Measurements from ENCODE around the gene PTPRD. TPM values are rescaled to one million over a fixed set of nuclear protein-coding genes. Genes with fewer than 3 reads are reported as not detected.

Gene PTPRD
- total and polyA plus RNA-seq, 9 of the 15 experiments (the other 6 are each of a cell fraction or from before 2014, with no cell fraction given), result 0.11 TPM; not detected in 8

- in situ Hi-C loops (cut with MboI), result no loop called here
- DNase-seq (ENCODE audit: extremely low read depth in 1 of 4, low spot score in 3 of 4), result no peak
- CTCF ChIA-PET (ENCODE audit: low intra/inter-chr PET ratio), result no interaction called here
Observed at GRCh38 chr9:8417341-8417740, 2195.5 kb downstream of the PTPRD start.

More at GRCh38 chr9:8417341-8417740, 2195.5 kb downstream of the PTPRD start:
- Histone ChIP-seq H3K4me2 (ENCODE audit: insufficient read depth, low read length) (no peak overlapping the region), H4K20me1 (replicated peaks; ENCODE audit: control insufficient read depth, insufficient read depth, low read length) (no peaks in the 10 kb centered on the region), H3K79me2 (ENCODE audit: control insufficient read depth, insufficient read depth, low read length) (no peaks in the 10 kb centered on the region), H3K4me1 (replicated peaks in 1 of 2; ENCODE audit: control insufficient read depth in 2 of 2, insufficient read depth in 2 of 2, low read length in 2 of 2) (no peaks in the 10 kb centered on the region), H3K9me1 (ENCODE audit: control insufficient read depth, insufficient read depth, low read length) (no peaks in the 10 kb centered on the region), H3K4me3 (no peak overlapping the region), H2AFZ (ENCODE audit: low read depth, low read length) (no peak overlapping the region), H3K9ac (ENCODE audit: insufficient read depth in 1 of 2, low read depth in 2 of 2, low read length in 2 of 2) (no peak overlapping the region), H3K36me3 (ENCODE audit: control insufficient read depth, insufficient read depth, low read length) (no peaks in the 10 kb centered on the region), H3K27me3 (ENCODE audit: control insufficient read depth in 2 of 2, insufficient read depth in 2 of 2, low read length in 2 of 2) (no peaks in the 10 kb centered on the region), H3K9me3 (replicated peaks; ENCODE audit: control insufficient read depth, insufficient read depth, low read depth, low read length) (no peaks in the 10 kb centered on the region), H3K27ac (ENCODE audit: extremely low read depth, low read depth, low read length) (no peak overlapping the region)
- no TSS peak for BruUV-seq (replicated peaks)
- FAIRE-seq (no peak), ATAC-seq (no peak)
- intact Hi-C loops (cut with micrococcal nuclease), result no loop called here
- 0% methylated on average over 1 of the region's 1 CpG for WGBS (ENCODE audit: insufficient coverage, low coverage, missing lambda C conversion rate)
- POLR2A ChIA-PET, result no interaction called here
- TF ChIP-seq RBM25 (IDR thresholded peaks at IDR 0.05; ENCODE audit: low read depth, low read length, severe bottlenecking), result no peak
- TF ChIP-seq E2F6 (IDR thresholded peaks at IDR 0.05; ENCODE audit: borderline replicate concordance in 1 of 2, extremely low read depth in 1 of 2, insufficient read depth in 1 of 2, insufficient read length in 1 of 2, low read depth in 1 of 2, low read length in 1 of 2, poor library complexity in 1 of 2, severe bottlenecking in 1 of 2), result no peak
- TF ChIP-seq, protein P1, sequence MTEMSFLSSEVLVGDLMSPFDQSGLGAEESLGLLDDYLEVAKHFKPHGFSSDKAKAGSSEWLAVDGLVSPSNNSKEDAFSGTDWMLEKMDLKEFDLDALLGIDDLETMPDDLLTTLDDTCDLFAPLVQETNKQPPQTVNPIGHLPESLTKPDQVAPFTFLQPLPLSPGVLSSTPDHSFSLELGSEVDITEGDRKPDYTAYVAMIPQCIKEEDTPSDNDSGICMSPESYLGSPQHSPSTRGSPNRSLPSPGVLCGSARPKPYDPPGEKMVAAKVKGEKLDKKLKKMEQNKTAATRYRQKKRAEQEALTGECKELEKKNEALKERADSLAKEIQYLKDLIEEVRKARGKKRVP (CRISPR knock-in tag; IDR thresholded peaks at IDR 0.05), result no peak
- TF ChIP-seq KDM4B (IDR thresholded peaks at IDR 0.05; ENCODE audit: borderline replicate concordance in 2 of 2, low read depth in 1 of 2), result no peak
- no peak for TF ChIP-seq GATAD2B (IDR thresholded peaks at IDR 0.05; ENCODE audit: borderline replicate concordance)
- no peak for TF ChIP-seq EP300 (IDR thresholded peaks at IDR 0.05; ENCODE audit: low read length)
- no peak for TF ChIP-seq RAD51 (IDR thresholded peaks at IDR 0.05; ENCODE audit: borderline replicate concordance, low read depth)
- no peak for TF ChIP-seq PKNOX1 (IDR thresholded peaks at IDR 0.05)
- no peak for TF ChIP-seq SMARCE1 (IDR thresholded peaks at IDR 0.05)
- TF ChIP-seq HMBOX1 (IDR thresholded peaks at IDR 0.05), result no peak
- TF ChIP-seq CREM (IDR thresholded peaks at IDR 0.05; ENCODE audit: low read depth), result no peak
- no peak for TF ChIP-seq ZNF639 (CRISPR knock-in tag; conservative IDR thresholded peaks at IDR 0.05 in 1 of 2, IDR thresholded peaks at IDR 0.05 in 1 of 2)
- TF ChIP-seq YY1 (IDR thresholded peaks at IDR 0.05; ENCODE audit: borderline replicate concordance in 1 of 3, control insufficient read depth in 1 of 3, extremely low read depth in 1 of 3, insufficient read depth in 3 of 3, insufficient read length in 1 of 3, insufficient replicate concordance in 2 of 3, low read depth in 1 of 3, low read length in 2 of 3), result no peak
